Body of pancreas (tissue), 4 donors: ENCODE results near the gene C14orf132. TPM values are rescaled to one million over a fixed set of nuclear protein-coding genes. Genes with fewer than 3 reads are reported as not detected.

ENCODE experiments used
- ATAC-seq: fragments of 150-250 bp; one replicate; pipeline ENCODE4 v1.9.1; 2016
- DNase-seq, 4 donors: peaks; one replicate each; pipeline ENCODE4 v3.0.0-alpha.2; 2019
- H3K27ac ChIP-seq, 4 donors: fragments of 200-600 bp; sonication (generic); 1 replicate in 3 of 4; 2 replicates in 1 of 4; pipeline versions ENCODE4 v1.5.1 to v1.6.1; 2016 to 2019; ENCODE audit warnings: mild to moderate bottlenecking in 1 of 4, mixed read lengths in 1 of 4, moderate library complexity in 1 of 4
- H3K27me3 ChIP-seq, 2 donors: fragments of 200-600 bp; sonication (generic); one replicate each; pipeline ENCODE4 v1.6.0; 2016; ENCODE audit warnings: mild to moderate bottlenecking in 1 of 2
- H3K36me3 ChIP-seq, 2 donors: fragments of 200-600 bp; sonication (generic); replicated peaks in 1 of 2; 2 replicates each; pipeline ENCODE4 v1.5.1; 2016; ENCODE audit warnings: low read depth in 2 of 2; ENCODE audit not compliant: insufficient read depth in 1 of 2
- H3K4me1 ChIP-seq: fragments of 200-600 bp; sonication (generic); one replicate; pipeline ENCODE4 v1.6.0; 2016
- H3K4me3 ChIP-seq, 2 donors: fragments of 200-600 bp; sonication (generic); 1 replicate in 1 of 2; 2 replicates in 1 of 2; pipeline ENCODE4 v1.5.1; 2016 to 2019
- H3K9me3 ChIP-seq, 3 donors: fragments of 200-600 bp; sonication (generic); 1 replicate in 2 of 3; 2 replicates in 1 of 3; pipeline ENCODE4 v1.5.1; 2016
- POLR2A ChIP-seq, 3 donors: fragments of 450-650 bp; IDR thresholded peaks; one replicate each; pipeline ENCODE4 v1.6.1; 2016; ENCODE audit warnings: antibody characterized with exemption in 3 of 3, mild to moderate bottlenecking in 2 of 3
- WGBS, 2 donors: methylation state at CpG; one replicate each; pipeline ENCODE4 v1.1.5; 2017; 5-methylcytosine and 5-hydroxymethylcytosine counted together
- intact Hi-C: fragments of 100-400 bp; cut with DNase I; formaldehyde crosslinking; loops from one replicate; pipeline ENCODE4 v1.15.1; 2023
- total RNA-seq, 2 donors: library from RNA; depleted of rRNA; stranded (reverse); fragments of >200 nt; gene quantifications; one replicate each; pipeline ENCODE4 v1.1.0, GENCODE V29; 2016
- TF ChIP-seq, protein P1 (sequence below), 7 experiments: fragments of 450-650 bp in 4 of 7; fragments of 200-600 bp in 3 of 7; sonication (generic) in 3 of 7; IDR thresholded peaks; one replicate each; pipeline ENCODE4 v1.5.1; 2016 to 2019; ENCODE audit warnings: antibody characterized with exemption in 7 of 7

The C14orf132 gene
- total RNA-seq, 2 donors from 2014 or later, result 4.4 to 4.6 TPM

DNA sequence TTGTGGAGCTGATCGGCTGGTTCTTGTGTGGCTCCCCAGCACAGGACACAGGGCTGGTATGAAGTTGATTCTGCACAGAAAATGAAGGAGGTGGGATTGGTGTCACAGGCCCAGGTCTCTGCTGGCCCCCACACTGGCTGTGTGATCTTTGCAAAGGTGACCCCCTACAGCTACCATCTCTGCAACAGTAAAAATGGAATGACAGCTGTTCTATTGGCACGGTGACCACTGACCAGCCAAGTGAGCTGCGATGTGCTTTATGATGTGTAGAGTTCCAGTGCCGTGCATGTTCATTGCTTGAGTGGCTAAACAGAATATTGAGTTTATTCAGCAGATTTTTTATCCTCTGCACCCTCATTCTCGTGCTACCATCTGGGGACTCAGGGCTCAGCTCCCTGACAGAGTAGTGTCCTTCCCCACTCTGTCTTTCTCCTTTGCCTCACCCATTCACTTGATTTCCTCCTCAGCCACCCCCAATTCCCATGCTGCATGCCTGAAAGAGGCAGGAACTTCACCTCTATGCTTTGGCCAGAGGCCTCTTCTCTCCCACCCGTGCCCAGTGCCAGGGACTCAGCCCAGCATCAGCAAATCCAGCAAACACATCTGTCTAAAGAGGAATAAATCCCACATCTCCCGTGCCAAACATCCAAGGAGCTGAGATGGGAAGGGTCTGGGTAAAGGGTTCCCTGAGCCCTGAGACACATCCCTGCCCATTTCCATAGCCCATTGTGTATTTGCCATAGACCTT, 21.2 kb downstream of the C14orf132 start:
- WGBS, 2 donors, result 74 to 79% methylated on average over 7 of the region's 7 CpGs
- no peak for DNase-seq
- H3K4me3 ChIP-seq, result no peak overlapping the region
- H3K27me3 ChIP-seq, result no peaks in the 10 kb centered on the region
- intact Hi-C loops, result no loop called here
- H3K9me3 ChIP-seq, result no peaks in the 10 kb centered on the region
- ATAC-seq, result no peak
- H3K27ac ChIP-seq, result no peak overlapping the region
- TF ChIP-seq POLR2A (IDR thresholded peaks at IDR 0.05), result no peak
- TF ChIP-seq, protein P1, sequence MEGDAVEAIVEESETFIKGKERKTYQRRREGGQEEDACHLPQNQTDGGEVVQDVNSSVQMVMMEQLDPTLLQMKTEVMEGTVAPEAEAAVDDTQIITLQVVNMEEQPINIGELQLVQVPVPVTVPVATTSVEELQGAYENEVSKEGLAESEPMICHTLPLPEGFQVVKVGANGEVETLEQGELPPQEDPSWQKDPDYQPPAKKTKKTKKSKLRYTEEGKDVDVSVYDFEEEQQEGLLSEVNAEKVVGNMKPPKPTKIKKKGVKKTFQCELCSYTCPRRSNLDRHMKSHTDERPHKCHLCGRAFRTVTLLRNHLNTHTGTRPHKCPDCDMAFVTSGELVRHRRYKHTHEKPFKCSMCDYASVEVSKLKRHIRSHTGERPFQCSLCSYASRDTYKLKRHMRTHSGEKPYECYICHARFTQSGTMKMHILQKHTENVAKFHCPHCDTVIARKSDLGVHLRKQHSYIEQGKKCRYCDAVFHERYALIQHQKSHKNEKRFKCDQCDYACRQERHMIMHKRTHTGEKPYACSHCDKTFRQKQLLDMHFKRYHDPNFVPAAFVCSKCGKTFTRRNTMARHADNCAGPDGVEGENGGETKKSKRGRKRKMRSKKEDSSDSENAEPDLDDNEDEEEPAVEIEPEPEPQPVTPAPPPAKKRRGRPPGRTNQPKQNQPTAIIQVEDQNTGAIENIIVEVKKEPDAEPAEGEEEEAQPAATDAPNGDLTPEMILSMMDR (IDR thresholded peaks at IDR 0.05), result no peak
- no peaks in the 10 kb centered on the region for H3K4me1 ChIP-seq
- H3K36me3 ChIP-seq, result no peaks in the 10 kb centered on the region

DNA sequence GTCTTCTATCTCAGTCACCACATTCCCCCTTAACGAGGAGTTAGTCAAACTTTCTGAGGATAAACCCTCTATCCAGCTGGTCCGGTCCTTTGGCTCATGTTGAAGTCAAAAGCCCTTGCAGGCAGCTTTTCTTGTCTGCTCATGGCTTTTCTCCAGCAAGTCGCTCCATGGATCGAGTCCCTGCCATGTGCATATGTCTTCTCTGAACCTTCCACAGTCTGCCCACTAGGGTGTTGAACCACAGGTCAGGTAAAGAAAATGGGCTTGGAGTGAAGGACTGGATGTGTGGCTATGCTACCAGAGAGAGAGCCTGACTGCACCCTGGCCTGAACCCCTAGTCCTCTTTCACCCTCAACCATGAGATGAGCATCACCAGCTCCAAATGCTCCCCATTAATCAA, 22.8 kb downstream of the C14orf132 start:
- ATAC-seq (no peak), DNase-seq (no peak)
- no peaks in the 10 kb centered on the region for H3K4me1 ChIP-seq
- H3K27me3 ChIP-seq, result no peaks in the 10 kb centered on the region
- no peaks in the 10 kb centered on the region for H3K36me3 ChIP-seq
- no peak overlapping the region for H3K27ac ChIP-seq
- no peak overlapping the region for H3K4me3 ChIP-seq
- WGBS, 2 donors, result 80 to 90% methylated on average over 4 of the region's 4 CpGs
- intact Hi-C loops, result no loop called here
- TF ChIP-seq POLR2A (IDR thresholded peaks at IDR 0.05), result no peak
- TF ChIP-seq, protein P1 (IDR thresholded peaks at IDR 0.05), result no peak
- no peaks in the 10 kb centered on the region for H3K9me3 ChIP-seq

DNA sequence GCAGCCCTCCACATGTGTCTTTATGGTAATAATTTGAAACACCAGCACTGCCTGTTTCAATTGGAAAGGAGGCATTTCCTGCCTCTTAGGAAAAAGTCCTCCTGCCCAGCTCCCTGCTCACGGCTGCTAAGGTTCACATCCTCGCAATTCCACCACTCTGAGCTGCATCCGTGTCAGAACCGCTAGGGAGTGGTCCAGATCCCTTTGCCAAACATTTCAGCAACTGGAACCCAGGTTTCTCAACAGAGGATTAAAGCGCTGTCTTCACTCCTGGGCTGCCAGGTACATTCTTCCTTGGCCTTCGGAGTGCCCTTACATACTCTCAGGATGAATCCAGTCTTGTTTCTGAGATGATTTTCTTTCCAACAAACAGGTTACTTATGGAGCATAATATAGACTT, 23.3 kb downstream of the C14orf132 start:
- H3K9me3 ChIP-seq, result no peaks in the 10 kb centered on the region
- H3K27me3 ChIP-seq, result no peaks in the 10 kb centered on the region
- 81% methylated on average over 6 of the region's 6 CpGs for WGBS, 2 donors
- intact Hi-C loops, result no loop called here
- H3K36me3 ChIP-seq, result no peaks in the 10 kb centered on the region
- H3K4me1 ChIP-seq, result no peaks in the 10 kb centered on the region
- TF ChIP-seq, protein P1 (IDR thresholded peaks at IDR 0.05), result no peak
- TF ChIP-seq POLR2A (IDR thresholded peaks at IDR 0.05), result no peak
- ATAC-seq (no peak), DNase-seq (no peak)
- H3K4me3 ChIP-seq, result no peak overlapping the region
- no peak overlapping the region for H3K27ac ChIP-seq

DNA sequence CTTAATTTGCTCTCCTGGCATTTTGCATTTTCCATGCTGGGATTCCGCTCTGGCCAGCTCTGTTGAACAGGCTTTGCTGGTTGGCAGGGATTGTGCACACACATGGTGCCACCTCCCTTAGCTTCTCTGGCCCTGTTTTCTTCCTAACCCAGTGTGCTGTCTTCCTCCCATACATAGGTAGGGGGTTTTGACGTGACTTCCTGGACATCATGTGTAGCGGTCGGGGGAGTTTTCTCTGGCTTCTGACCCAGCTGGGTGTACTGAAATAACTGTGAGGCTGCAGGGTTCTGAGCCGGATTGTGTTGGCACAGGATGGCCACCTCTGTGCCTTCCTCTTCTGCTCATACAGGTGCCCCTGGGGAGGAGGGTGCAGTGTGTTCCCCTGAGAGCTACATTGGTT, 25.7 kb downstream of the C14orf132 start:
- no peak for TF ChIP-seq POLR2A (IDR thresholded peaks at IDR 0.05)
- TF ChIP-seq, protein P1 (IDR thresholded peaks at IDR 0.05), result no peak
- Histone ChIP-seq H3K36me3 (no peaks in the 10 kb centered on the region), H3K4me3 (no peak overlapping the region), H3K27me3 (no peaks in the 10 kb centered on the region), H3K9me3 (no peaks in the 10 kb centered on the region), H3K27ac (no peak overlapping the region), H3K4me1 (no peaks in the 10 kb centered on the region)
- ATAC-seq (no peak), DNase-seq (no peak)
- 68% methylated on average over 5 of the region's 5 CpGs for WGBS, 2 donors
- intact Hi-C loops, result no loop called here
